Activated T-helper 17 cell treated with anti-CD3 and anti-CD28 coated beads, Interleukin-2, amount 50 U/mL, for 72 hours (primary cell): ENCODE results near the gene CEP295NL. TPM values are rescaled to one million over a fixed set of nuclear protein-coding genes. Genes with fewer than 3 reads are reported as not detected.
A peak's percentile ranks its signal among the peaks of the same experiment; 100 is the strongest.
"Not testable (repeated sequence)": the region's sequence is repeated elsewhere in the genome, so short reads cannot be mapped to it uniquely, and the experiment has no call there.

Experiments used
- ATAC-seq: fragments of 150-1000 bp; cut with Tn5 transposase; replicated peaks from 2 replicates; pipeline ENCODE4 v1.10.0; 2021; ENCODE audit warnings: mild to moderate bottlenecking, moderate library complexity
- H3K27ac Mint-ChIP-seq: one replicate; pipeline ENCODE4 v1.8.0; 2022; ENCODE audit warnings: mixed read lengths
- H3K27me3 Mint-ChIP-seq: one replicate; pipeline ENCODE4 v1.8.0; 2022; ENCODE audit warnings: mixed read lengths
- H3K36me3 Mint-ChIP-seq: one replicate; pipeline ENCODE4 v1.8.0; 2022; ENCODE audit warnings: low read depth, mild to moderate bottlenecking, mixed read lengths
- H3K4me1 Mint-ChIP-seq: one replicate; pipeline ENCODE4 v1.8.0; 2022; ENCODE audit warnings: mixed read lengths
- H3K4me3 Mint-ChIP-seq: one replicate; pipeline ENCODE4 v1.8.0; 2022; ENCODE audit warnings: mild to moderate bottlenecking, mixed read lengths
- H3K9me3 Mint-ChIP-seq: one replicate; pipeline ENCODE4 v1.8.0; 2022; ENCODE audit warnings: mixed read lengths
- total RNA-seq, 2 donors: library from RNA; stranded (reverse); gene quantifications; one replicate each; pipeline ENCODE4 v1.2.3, GENCODE V29; 2022

The CEP295NL gene
- total RNA-seq, 2 donors from 2014 or later = not detected

DNA sequence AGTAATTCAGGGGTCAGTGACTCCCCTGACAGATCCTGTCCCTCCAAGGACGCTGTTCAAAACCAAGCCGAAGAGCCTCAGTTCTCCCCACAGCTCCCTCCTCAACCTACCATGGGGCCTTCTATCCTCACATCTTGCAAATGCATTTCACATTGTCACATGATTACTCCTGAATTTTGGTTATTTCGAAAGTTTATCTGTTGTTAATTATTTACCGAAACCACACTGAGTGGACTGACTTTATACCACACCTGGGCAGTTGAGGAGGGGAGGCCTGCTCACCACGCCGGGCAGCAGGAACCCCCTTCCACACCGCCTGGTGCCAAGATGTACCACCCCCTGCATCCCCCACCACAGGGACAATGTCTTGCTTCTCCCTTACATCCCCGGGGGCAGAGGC, 17.5 kb upstream of the CEP295NL start:
- Mint-ChIP-seq H3K9me3 (no peaks in the 10 kb centered on the region), H3K27ac (no peak overlapping the region), H3K4me1 (peaks cover 8% of the 10 kb centered on the region), H3K36me3 (no peaks in the 10 kb centered on the region), H3K4me3 (no peak overlapping the region), H3K27me3 (no peaks in the 10 kb centered on the region)
- ATAC-seq = no peak

DNA sequence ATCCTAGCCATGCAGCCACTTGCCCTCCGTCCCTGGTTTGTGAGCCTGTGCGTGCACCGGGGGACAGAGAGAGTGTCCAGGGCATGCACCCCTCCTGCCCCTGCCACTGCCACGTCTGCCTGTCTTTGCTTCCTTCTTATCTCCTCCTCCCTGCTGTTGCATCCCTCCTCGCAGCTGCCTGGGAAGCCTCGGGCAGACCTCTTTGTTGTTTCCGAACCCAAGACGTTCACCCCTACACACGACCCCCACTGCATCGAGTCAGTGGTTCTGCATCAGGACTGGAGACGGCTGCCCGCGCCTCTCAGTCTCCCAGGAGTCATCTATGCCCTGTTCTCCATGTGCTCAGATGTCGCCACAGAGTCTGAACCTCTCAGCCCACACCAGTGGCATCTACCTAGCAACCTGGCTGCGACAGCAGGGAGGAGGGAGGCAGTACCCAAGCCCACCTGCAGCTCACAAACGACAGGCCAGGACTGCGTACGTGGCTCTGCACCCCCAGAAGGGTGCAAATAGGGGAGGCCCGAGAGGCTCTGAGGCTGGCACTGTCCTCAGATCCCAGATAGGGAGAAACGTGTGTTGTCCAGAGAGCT, 17.0 kb upstream of the CEP295NL start:
- no peaks in the 10 kb centered on the region for H3K36me3 Mint-ChIP-seq
- ATAC-seq = no peak
- H3K27me3 Mint-ChIP-seq = no peaks in the 10 kb centered on the region
- H3K4me1 Mint-ChIP-seq = peaks cover 8% of the 10 kb centered on the region
- no peaks in the 10 kb centered on the region for H3K9me3 Mint-ChIP-seq
- H3K4me3 Mint-ChIP-seq = no peak overlapping the region
- no peak overlapping the region for H3K27ac Mint-ChIP-seq

DNA sequence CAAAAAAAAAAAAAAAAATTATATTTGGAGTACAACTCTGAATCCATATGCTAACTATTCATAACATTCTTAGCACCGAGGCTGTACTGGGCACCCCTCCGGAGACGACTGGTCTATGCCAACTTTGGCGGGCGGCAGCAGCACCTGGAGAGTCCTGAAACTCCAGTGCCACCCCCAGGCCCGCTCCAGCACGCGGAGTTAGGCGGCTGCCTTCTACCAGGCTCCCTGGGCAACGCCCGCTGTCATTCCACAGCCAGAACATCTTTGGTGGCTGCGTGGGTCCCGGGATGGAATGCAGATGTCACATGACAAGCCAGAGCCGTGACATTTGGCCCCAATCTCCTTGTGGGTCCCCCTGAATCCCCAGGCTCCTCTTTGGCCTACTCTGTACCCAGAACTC, 16.0 kb upstream of the CEP295NL start:
- H3K9me3 Mint-ChIP-seq = no peaks in the 10 kb centered on the region
- ATAC-seq = no peak
- no peak overlapping the region for H3K4me3 Mint-ChIP-seq
- no peak overlapping the region for H3K27ac Mint-ChIP-seq
- H3K27me3 Mint-ChIP-seq = no peaks in the 10 kb centered on the region
- H3K36me3 Mint-ChIP-seq = no peaks in the 10 kb centered on the region
- peaks cover 8% of the 10 kb centered on the region for H3K4me1 Mint-ChIP-seq

DNA sequence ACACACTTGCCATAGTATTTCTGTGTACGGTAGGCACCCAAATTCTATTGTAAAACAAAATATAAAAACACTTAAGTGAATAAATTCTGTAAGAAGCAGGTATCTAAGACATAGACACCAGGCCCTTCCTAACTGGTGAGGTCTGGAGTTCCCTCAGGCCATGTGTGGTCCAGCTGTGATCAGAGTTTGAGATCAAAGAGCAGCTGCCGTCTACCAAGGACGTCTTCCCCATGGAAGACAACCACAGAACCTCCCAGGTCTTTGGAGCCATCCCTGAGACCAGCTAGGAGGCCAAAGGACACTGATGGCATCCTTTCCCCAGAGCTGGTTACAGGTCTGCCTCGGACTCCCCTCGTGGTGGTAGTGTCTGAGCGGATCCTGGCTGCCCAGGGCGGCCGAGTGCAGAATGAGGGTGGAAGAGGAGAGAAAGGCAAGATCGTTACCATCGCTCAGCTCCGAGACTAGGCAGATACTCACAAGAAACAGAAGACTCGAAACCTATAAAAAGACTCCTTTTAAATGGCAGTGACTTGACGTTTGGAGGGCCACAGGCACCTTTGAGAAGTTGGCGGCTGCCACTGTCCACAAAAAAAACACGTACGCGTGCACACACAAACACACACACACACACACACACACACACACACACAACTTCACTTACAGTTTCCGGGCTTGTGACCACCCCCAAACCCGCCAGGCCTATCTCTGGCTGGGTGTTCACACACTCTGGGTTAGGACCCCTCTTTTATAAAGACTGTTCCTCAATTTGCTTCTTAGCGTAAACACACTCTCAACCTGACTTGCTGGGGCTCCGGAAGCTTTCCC, 14.7 kb upstream of the CEP295NL start:
- Mint-ChIP-seq H3K4me3 (no peak overlapping the region), H3K36me3 (no peaks in the 10 kb centered on the region), H3K4me1 (peaks cover 4% of the 10 kb centered on the region), H3K27ac (no peak overlapping the region), H3K9me3 (no peaks in the 10 kb centered on the region), H3K27me3 (no peaks in the 10 kb centered on the region)
- no peak for ATAC-seq

DNA sequence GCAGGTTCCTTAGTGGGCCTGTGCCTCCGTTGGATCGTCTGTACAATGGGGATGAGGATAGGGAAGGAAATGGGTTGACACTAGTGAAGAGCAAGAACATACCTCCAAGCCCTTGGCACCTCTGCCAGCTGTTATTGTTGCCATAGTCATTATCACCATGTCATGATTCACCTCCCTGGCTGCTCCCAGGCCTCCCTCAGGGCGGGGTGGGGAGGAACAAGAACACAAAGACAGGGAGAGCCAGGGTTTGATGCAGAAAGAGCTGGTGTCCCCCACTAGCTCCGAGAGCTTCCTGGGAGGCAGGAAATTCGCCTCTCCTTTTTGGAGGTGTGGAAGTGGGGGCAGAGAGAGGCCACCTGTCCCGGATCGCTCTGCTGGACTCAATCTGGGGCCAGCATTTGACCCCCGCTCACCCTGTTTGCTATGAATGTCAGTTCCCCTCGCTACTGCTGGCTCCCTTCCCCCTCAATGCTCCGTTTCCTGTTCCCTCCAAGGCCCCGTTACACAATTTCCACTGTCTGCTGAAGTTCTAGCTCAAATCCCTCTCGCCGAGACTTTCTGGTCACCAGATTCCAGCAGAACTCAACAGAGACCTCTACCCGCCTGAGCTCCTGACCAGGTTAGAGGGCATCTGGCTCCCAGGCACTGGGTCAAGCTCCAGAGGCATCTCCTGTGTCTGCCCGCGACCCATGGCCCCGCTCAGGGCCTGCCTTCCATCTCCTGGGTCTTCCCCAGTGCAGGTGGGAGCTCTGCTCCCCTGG, 13.1 kb upstream of the CEP295NL start:
- no peak for ATAC-seq
- no peaks in the 10 kb centered on the region for H3K9me3 Mint-ChIP-seq
- no peak overlapping the region for H3K27ac Mint-ChIP-seq
- H3K36me3 Mint-ChIP-seq = no peaks in the 10 kb centered on the region
- H3K4me3 Mint-ChIP-seq = no peak overlapping the region
- no peaks in the 10 kb centered on the region for H3K27me3 Mint-ChIP-seq
- peaks cover 4% of the 10 kb centered on the region for H3K4me1 Mint-ChIP-seq

DNA sequence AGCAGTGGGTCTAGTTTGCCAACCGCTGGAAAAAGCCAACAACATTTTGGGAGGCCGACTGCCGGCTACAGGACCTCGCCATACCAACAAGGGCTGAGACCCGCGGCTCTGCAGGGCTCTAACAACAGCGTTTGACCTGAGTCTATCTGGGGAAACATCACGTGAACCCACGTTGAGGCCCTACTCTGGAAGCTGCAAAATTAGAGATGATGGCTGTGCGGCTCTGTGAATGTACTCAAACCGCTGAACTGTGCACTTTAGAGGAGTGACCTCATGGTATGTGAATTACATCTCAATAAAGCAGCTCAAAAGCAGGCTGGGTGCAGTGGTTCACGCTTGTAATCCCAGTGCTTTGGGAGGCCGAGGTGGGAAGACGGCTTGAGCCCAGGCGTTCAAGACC, 10.1 kb upstream of the CEP295NL start:
- Mint-ChIP-seq H3K9me3 (no peaks in the 10 kb centered on the region), H3K27ac (no peak overlapping the region), H3K4me3 (no peak overlapping the region), H3K4me1 (no peaks in the 10 kb centered on the region), H3K36me3 (no peaks in the 10 kb centered on the region), H3K27me3 (no peaks in the 10 kb centered on the region)
- no peak for ATAC-seq

DNA sequence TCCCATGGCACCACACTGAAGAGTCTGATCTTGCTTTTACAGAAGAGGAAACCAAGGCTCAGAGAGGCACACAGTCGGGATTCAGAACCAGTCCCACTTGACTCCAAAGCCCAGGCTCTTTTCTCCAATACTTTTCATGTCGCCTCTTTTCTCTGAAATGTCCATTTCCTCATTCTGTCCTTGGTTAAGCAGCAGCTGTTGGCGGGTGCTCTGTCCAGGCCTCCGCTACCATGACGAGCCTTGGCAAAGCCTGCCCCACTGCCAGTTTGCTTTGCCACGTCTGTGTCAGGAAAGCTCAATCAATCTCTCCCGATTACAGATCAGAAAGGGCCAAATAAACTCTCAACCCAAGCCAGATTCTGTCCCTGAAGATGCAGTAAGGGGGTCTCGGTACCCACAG, 9.1 kb upstream of the CEP295NL start:
- Mint-ChIP-seq H3K9me3 (no peaks in the 10 kb centered on the region), H3K4me3 (no peak overlapping the region), H3K27ac (no peak overlapping the region), H3K4me1 (no peaks in the 10 kb centered on the region), H3K27me3 (no peaks in the 10 kb centered on the region), H3K36me3 (no peaks in the 10 kb centered on the region)
- no peak for ATAC-seq

DNA sequence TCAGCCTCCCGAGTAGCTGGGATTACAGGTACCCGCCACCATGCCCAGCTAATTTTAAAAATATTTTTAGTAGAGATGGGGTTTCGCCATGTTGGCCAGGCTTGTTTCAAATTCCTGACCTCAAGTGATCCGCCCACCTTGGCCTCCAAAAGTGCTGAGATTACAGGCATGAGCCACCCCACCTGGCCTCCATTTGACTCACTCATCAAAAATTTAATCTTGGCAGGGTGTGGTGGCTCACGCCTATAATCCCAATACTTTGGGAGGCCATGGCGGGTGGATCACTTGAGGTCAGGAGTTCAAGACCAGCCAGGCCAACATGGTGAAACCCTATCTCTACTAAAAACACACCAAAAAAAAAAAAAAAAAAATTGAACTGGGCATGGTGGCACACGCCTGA, 8.5 kb upstream of the CEP295NL start:
- not testable (repeated sequence) for ATAC-seq, H3K36me3 Mint-ChIP-seq, H3K4me3 Mint-ChIP-seq

DNA sequence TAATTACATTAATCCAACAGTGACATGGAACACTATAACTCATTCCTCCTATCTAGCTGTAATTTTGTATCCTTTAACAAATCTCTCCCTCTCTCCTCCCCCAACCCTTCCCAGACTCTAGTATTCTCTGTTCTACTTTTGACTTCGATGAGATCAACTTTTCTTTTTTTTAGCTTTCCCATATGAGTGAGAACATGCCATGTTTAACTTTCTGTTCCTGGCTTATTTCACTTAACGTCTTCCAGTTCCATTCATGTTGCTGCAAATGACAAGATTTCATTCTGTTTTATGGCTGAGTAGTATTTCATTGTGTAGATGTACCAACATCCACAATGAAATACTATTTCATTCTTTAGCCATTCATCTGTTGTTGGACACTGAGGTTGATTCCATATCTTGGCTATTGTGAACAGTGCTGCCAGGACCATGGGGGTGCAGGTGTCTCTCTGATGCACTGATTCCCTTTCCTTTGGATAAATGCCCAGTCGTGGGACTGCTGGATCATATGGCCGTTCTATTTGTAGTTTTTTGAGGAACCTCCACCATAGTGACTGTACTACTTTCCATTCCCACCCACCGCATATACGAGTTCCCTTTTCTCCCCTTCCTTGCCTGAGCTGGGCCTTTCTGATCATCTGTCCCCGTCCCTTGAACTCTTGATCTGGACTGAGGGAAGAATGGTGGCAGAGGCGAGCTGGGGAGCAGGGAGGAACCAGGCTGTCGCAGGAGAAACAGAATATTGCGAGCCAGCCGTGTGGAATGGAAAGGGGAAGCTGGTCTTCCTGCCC, 7.7 kb upstream of the CEP295NL start:
- no peak overlapping the region for H3K4me3 Mint-ChIP-seq
- no peaks in the 10 kb centered on the region for H3K9me3 Mint-ChIP-seq
- no peaks in the 10 kb centered on the region for H3K4me1 Mint-ChIP-seq
- no peaks in the 10 kb centered on the region for H3K36me3 Mint-ChIP-seq
- H3K27ac Mint-ChIP-seq = no peak overlapping the region
- H3K27me3 Mint-ChIP-seq = no peaks in the 10 kb centered on the region
- no peak for ATAC-seq

More for the DNA sequence above, 8.5 kb upstream of the CEP295NL start:
- not testable (repeated sequence) for H3K9me3 Mint-ChIP-seq, H3K27me3 Mint-ChIP-seq, H3K27ac Mint-ChIP-seq, H3K4me1 Mint-ChIP-seq

DNA sequence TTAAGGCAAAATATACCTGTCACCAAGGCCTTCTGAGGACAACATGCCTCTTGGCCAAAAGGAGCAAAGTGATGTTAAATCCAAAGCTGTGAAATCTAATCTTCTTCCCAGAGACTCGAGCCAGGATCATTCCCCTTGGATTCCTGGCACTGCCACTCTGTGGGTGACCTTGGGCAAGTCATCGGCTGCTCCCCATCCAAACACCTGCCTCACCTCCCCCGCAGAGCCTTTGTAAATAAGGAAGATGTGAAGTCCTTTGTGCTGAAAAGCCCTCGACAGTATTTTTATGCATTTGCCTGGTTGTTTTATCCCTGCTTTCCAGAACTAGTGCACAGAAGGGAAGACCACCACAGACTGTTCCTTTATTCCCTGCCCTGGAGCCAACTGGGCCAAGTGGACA, 5.4 kb upstream of the CEP295NL start:
- H3K4me1 Mint-ChIP-seq = peaks cover 6% of the 10 kb centered on the region
- peak overlapping the region; percentile 23 for H3K27ac Mint-ChIP-seq
- no peaks in the 10 kb centered on the region for H3K36me3 Mint-ChIP-seq
- H3K4me3 Mint-ChIP-seq = no peak overlapping the region
- H3K27me3 Mint-ChIP-seq = no peaks in the 10 kb centered on the region
- ATAC-seq = no peak
- no peaks in the 10 kb centered on the region for H3K9me3 Mint-ChIP-seq

DNA sequence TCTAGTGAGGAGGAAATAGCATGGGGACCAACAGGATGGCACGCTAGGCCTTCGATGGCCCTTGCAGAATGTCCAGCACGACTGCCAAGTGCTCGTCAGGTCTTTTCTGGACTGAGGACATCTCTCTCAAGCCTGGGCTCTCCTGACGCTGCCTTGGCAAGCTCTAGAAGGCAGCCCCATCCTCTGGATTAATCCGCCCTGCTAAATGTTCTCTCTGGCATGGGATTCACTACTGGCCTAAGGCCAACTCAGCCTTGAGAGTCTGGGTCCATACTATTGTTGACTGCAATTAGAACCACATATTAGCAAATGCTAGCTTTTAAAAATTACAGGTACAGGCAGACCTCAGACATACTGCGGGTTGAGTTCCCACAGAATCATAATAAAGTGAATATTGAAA, 2.5 kb upstream of the CEP295NL start:
- H3K4me3 Mint-ChIP-seq = no peak overlapping the region
- H3K27ac Mint-ChIP-seq = no peak overlapping the region
- ATAC-seq = no peak
- no peaks in the 10 kb centered on the region for H3K9me3 Mint-ChIP-seq
- no peaks in the 10 kb centered on the region for H3K27me3 Mint-ChIP-seq
- peaks cover 13% of the 10 kb centered on the region for H3K4me1 Mint-ChIP-seq
- no peaks in the 10 kb centered on the region for H3K36me3 Mint-ChIP-seq

DNA sequence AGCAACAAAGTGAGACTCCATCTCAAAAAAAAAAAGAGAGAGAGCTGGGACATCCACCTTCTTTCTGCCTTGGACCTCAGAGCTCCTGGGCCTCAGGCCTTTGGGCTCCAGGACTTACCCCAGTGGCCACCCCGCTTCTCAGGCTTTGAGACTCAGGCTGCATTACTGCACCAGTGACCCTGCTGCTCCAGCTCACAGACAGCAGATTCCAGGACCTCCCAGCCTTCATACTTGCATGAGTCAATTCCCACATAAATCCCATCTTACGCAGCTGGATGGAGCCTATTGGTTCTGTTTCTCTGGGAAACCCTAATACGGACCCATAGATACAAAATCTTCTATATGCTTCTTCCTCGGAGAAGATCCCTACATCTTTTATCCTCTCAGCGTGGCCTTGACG, 2.1 kb upstream of the CEP295NL start:
- no peaks in the 10 kb centered on the region for H3K9me3 Mint-ChIP-seq

DNA sequence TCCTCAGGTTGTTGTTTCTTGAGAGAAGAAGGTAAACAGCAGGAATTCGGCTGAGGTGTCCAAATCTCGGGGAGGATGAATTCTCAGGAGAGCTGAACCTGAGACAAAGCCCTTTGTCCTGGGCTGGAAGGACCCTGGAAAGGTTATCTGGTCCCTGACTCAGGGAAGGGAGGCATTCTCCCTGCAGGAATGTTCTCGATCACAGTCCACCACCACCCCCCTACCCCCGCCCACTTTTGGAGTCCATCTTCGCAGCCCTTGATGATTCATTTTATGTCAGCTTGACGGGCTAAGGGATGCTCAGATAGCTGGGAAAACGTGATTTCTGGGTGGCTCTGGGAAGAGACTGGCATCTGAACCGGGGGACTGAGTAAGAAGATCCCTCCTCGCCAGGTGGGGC, 1.4 kb upstream of the CEP295NL start:
- Mint-ChIP-seq H3K4me3 (no peak overlapping the region), H3K4me1 (peaks cover 13% of the 10 kb centered on the region), H3K9me3 (no peaks in the 10 kb centered on the region), H3K27me3 (no peaks in the 10 kb centered on the region), H3K27ac (no peak overlapping the region), H3K36me3 (no peaks in the 10 kb centered on the region)
- ATAC-seq = no peak

More for the DNA sequence above, 2.1 kb upstream of the CEP295NL start:
- ATAC-seq = no peak
- Mint-ChIP-seq H3K4me3 (no peak overlapping the region), H3K27ac (no peak overlapping the region), H3K4me1 (peaks cover 13% of the 10 kb centered on the region), H3K36me3 (no peaks in the 10 kb centered on the region), H3K27me3 (no peaks in the 10 kb centered on the region)

DNA sequence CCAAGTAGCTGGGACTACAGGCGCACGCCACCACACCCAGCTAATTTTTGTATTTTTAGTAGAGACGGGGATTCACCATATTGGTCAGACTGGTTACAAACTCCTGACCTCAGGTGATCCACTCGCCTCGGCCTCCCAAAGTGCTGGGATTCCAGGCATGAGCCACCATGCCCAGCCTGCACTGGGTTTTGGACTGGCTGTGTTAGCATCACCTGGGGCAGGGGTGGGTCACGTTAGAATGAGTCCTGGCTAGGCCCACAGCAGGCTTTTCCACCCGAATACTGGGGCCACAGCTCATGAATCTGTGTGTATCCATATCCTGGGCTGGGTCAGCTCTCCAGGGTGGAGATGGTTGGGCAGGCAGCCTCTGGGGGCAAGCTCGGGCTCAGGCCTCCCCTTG, 770 bp downstream of the CEP295NL start:
- H3K36me3 Mint-ChIP-seq = not testable (repeated sequence)
- H3K4me1 Mint-ChIP-seq = peaks cover 13% of the 10 kb centered on the region

More for the DNA sequence above, 770 bp downstream of the CEP295NL start:
- H3K9me3 Mint-ChIP-seq, ATAC-seq, H3K4me3 Mint-ChIP-seq, H3K27me3 Mint-ChIP-seq: not testable (repeated sequence)
- peak overlapping the region; percentile 92 for H3K27ac Mint-ChIP-seq
